ENCODE measurements around the gene EAPP.

GRCh38 chr14:34536951-34537676, 2.4 kb downstream of the EAPP start:
- TF ChIP-seq REST (IDR thresholded peaks at IDR 0.05; ENCODE audit: unreplicated experiment) (no peak), CREB1 (CRISPR knock-in tag; IDR thresholded peaks at IDR 0.05; ENCODE audit: low read depth) (no peak), EZH2phosphoT487 (IDR thresholded peaks at IDR 0.05; ENCODE audit: unreplicated experiment) (no peak)
